Mesenchymal stem cell (in vitro differentiated cells and primary cell): Measurements from ENCODE around the gene GABBR2.

Experiments
- DNase-seq: peaks from one replicate; pipeline ENCODE4 v3.0.0-alpha.2; 2013
- H2AFZ ChIP-seq: one replicate; pipeline ENCODE4 v1.6.1; 2013; ENCODE audit warnings: low read depth, mild to moderate bottlenecking, control low read depth, inconsistent platforms, low read length, moderate library complexity
- H2AK5ac ChIP-seq: 2 replicates; pipeline ENCODE4 v1.6.1; 2013; ENCODE audit warnings: low read length, moderate library complexity, mild to moderate bottlenecking, inconsistent platforms; ENCODE audit not compliant: severe bottlenecking
- H2BK120ac ChIP-seq: one replicate; pipeline ENCODE4 v1.6.1; 2013; ENCODE audit warnings: low read depth, mild to moderate bottlenecking, inconsistent platforms, low read length, moderate library complexity
- H2BK12ac ChIP-seq, 2 experiments: one replicate each; pipeline ENCODE4 v1.6.1; 2013; ENCODE audit warnings: inconsistent platforms in 2 of 2, low read length in 2 of 2, mild to moderate bottlenecking in 2 of 2, moderate library complexity in 2 of 2, control low read depth in 1 of 2
- H2BK15ac ChIP-seq: one replicate; pipeline ENCODE4 v1.6.1; 2013; ENCODE audit warnings: mild to moderate bottlenecking, low read depth, inconsistent platforms; ENCODE audit not compliant: poor library complexity, severe bottlenecking
- H2BK5ac ChIP-seq: 2 replicates; pipeline ENCODE4 v1.6.1; 2013; ENCODE audit warnings: low read depth, mild to moderate bottlenecking, low read length, control low read depth, inconsistent platforms; ENCODE audit not compliant: poor library complexity, severe bottlenecking
- H3K14ac ChIP-seq, 2 experiments: one replicate each; pipeline ENCODE4 v1.6.1; 2013; ENCODE audit warnings: inconsistent platforms in 2 of 2, low read length in 2 of 2, control low read depth in 1 of 2, mild to moderate bottlenecking in 1 of 2, moderate library complexity in 1 of 2
- H3K18ac ChIP-seq, 2 experiments: one replicate each; pipeline ENCODE4 v1.6.1; 2013; ENCODE audit warnings: inconsistent platforms in 2 of 2, low read length in 2 of 2, control low read depth in 1 of 2, low read depth in 1 of 2, mild to moderate bottlenecking in 1 of 2
- H3K23ac ChIP-seq, 2 experiments: one replicate each; pipeline ENCODE4 v1.6.1; 2013; ENCODE audit warnings: inconsistent platforms in 2 of 2, low read length in 2 of 2, mild to moderate bottlenecking in 2 of 2, moderate library complexity in 2 of 2, control low read depth in 1 of 2
- H3K27ac ChIP-seq: 2 replicates; pipeline ENCODE4 v1.5.1; 2013; ENCODE audit warnings: mild to moderate bottlenecking, moderate library complexity, low read length, control low read depth, inconsistent platforms; ENCODE audit not compliant: poor library complexity, severe bottlenecking
- H3K27me3 ChIP-seq, 2 experiments: 2 replicates each; pipeline versions ENCODE4 v1.6.1 to v1.7.0; 2013; ENCODE audit warnings: low read length in 2 of 2, mild to moderate bottlenecking in 2 of 2, moderate library complexity in 2 of 2, control low read depth in 1 of 2, inconsistent platforms in 1 of 2; ENCODE audit not compliant: control insufficient read depth in 1 of 2, insufficient read depth in 1 of 2
- H3K36me3 ChIP-seq, 2 experiments: 2 replicates each; pipeline versions ENCODE4 v1.6.1 to v1.7.0; 2013; ENCODE audit warnings: low read length in 2 of 2, control low read depth in 1 of 2, inconsistent platforms in 1 of 2, low read depth in 1 of 2, mild to moderate bottlenecking in 1 of 2; ENCODE audit not compliant: insufficient read depth in 2 of 2, control insufficient read depth in 1 of 2
- H3K4ac ChIP-seq, 2 experiments: one replicate each; pipeline ENCODE4 v1.6.1; 2013; ENCODE audit warnings: inconsistent platforms in 2 of 2, low read length in 2 of 2, mild to moderate bottlenecking in 2 of 2, moderate library complexity in 2 of 2, control low read depth in 1 of 2, low read depth in 1 of 2
- H3K4me1 ChIP-seq: 2 replicates; pipeline ENCODE4 v1.6.1; 2013; ENCODE audit warnings: low read depth, low read length, control low read depth; ENCODE audit not compliant: control insufficient read depth, insufficient read depth
- H3K4me2 ChIP-seq: 2 replicates; pipeline ENCODE4 v1.6.1; 2013; ENCODE audit warnings: low read length, mild to moderate bottlenecking, inconsistent platforms; ENCODE audit not compliant: poor library complexity, severe bottlenecking
- H3K4me3 ChIP-seq, 2 experiments: 2 replicates each; pipeline versions ENCODE4 v1.5.1 to v1.7.0; 2013; ENCODE audit warnings: low read length in 2 of 2, mild to moderate bottlenecking in 2 of 2, control low read depth in 1 of 2, low read depth in 1 of 2; ENCODE audit not compliant: insufficient read depth in 1 of 2
- H3K79me1 ChIP-seq: replicated peaks from 2 replicates; pipeline ENCODE4 v1.6.1; 2013; ENCODE audit warnings: mild to moderate bottlenecking, control low read depth, low read length, inconsistent platforms; ENCODE audit not compliant: poor library complexity, severe bottlenecking
- H3K9ac ChIP-seq: 2 replicates; pipeline ENCODE4 v1.7.0; 2013; ENCODE audit warnings: mild to moderate bottlenecking, low read length, moderate library complexity
- H3K9me3 ChIP-seq: 2 replicates; pipeline ENCODE4 v1.7.0; 2013; ENCODE audit warnings: mild to moderate bottlenecking, low read length; ENCODE audit not compliant: control insufficient read depth
- H4K8ac ChIP-seq: one replicate; pipeline ENCODE4 v1.6.1; 2013; ENCODE audit warnings: inconsistent platforms, mild to moderate bottlenecking, low read length, moderate library complexity
- H4K91ac ChIP-seq: one replicate; pipeline ENCODE4 v1.6.1; 2013; ENCODE audit warnings: mild to moderate bottlenecking, low read length, inconsistent platforms
- WGBS: methylation state at CpG from one replicate; pipeline ENCODE4 v1.1.7; 2013; ENCODE audit warnings: mixed read lengths; 5-methylcytosine and 5-hydroxymethylcytosine counted together

Gene GABBR2

DNA sequence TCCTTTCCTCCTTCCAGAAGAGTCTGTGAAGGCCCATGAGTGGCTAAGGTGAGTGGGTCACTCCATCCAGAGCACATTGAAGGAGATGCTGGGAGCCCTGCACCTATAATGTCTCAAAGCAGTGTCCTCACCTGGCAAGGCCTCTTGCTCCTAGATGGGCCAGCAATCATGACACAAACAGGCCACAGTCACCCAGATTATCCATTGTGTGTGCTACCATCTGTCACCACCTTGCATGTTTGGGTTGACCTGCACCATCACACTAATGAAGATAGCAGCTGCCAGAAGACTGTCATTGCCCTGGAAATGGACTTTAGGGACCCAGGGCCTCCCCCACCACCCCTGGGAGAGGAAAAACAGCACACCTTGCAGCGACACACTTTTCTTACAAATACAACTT is 69.6 kb downstream of the GABBR2 start:
- no peak overlapping the region for H2AFZ ChIP-seq
- no peak overlapping the region for H3K4me2 ChIP-seq

DNA sequence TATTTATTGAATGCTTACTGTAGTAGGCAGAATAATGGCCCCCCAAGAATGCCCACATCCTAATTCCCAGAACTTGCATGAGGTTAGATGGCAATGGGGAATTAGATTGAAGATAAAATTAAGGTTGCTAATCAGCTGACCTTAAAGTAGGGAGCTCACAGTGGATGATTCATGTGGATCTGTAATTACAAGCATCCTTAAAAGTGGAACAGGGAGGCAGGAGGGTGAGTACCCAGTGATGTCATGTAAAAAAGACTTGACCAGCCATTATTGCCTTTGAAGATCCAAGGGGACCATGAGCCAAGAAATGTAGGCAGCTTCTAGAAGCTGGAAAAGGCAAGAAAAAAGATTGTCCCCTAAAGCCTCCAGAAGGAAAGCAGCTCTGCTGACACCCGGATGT is 71.4 kb downstream of the GABBR2 start:
- Histone ChIP-seq H4K8ac (no peak overlapping the region), H2AK5ac (no peak overlapping the region), H2BK120ac (no peak overlapping the region), H3K14ac (no peak overlapping the region), H3K4me1 (no peaks in the 10 kb centered on the region), H2AFZ (no peak overlapping the region), H3K36me3 (no peaks in the 10 kb centered on the region), H2BK12ac (no peak overlapping the region), H3K23ac (no peak overlapping the region), H4K91ac (no peak overlapping the region), H3K4me3 (no peak overlapping the region), H3K18ac (no peak overlapping the region), H3K4ac (no peak overlapping the region), H3K4me2 (no peak overlapping the region), H3K9me3 (no peaks in the 10 kb centered on the region), H3K27me3 (peaks cover 3 to 15% of the 10 kb centered on the region in 2 experiments), H2BK5ac (no peak overlapping the region), H2BK15ac (no peak overlapping the region), H3K9ac (no peak overlapping the region), H3K79me1 (no peaks in the 10 kb centered on the region), H3K27ac (no peak overlapping the region)
- 73% methylated on average over 1 of the region's 1 CpG for WGBS
- no peak for DNase-seq

More for the DNA sequence above, 69.6 kb downstream of the GABBR2 start:
- 39% methylated on average over 1 of the region's 1 CpG for WGBS
- Histone ChIP-seq H3K18ac (no peak overlapping the region), H2BK5ac (no peak overlapping the region), H4K8ac (no peak overlapping the region), H3K4ac (no peak overlapping the region), H2BK12ac (no peak overlapping the region), H2BK15ac (no peak overlapping the region), H3K9me3 (peaks cover 2% of the 10 kb centered on the region), H3K4me3 (no peak overlapping the region), H3K27me3 (peaks cover 13 to 30% of the 10 kb centered on the region in 2 experiments), H4K91ac (no peak overlapping the region), H3K9ac (no peak overlapping the region), H3K4me1 (no peaks in the 10 kb centered on the region), H3K36me3 (no peaks in the 10 kb centered on the region), H3K79me1 (no peaks in the 10 kb centered on the region), H3K14ac (no peak overlapping the region), H2BK120ac (no peak overlapping the region), H3K23ac (no peak overlapping the region), H2AK5ac (no peak overlapping the region), H3K27ac (no peak overlapping the region)
- DNase-seq = no peak

DNA sequence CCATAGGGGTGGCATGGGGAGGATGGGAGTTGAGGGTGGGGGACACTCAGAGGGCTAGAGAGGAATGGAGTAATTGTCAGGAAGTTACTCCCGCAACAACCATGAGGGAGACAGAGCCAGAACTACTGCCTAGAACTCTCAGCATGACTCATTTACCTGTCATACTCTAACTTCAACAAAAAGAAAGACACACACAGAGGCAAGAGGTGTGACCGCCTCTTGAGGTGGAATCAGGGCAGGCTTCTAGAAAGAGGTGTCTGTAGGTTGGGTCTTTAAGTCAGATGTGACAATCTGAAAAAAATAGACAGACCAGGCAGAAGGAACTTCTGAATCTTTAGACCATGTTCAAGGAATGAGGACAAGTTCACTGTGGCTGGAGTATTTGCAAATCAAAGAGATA is 73.4 kb downstream of the GABBR2 start:
- no peak overlapping the region for H2BK5ac ChIP-seq
- peaks cover 0 to 1% of the 10 kb centered on the region in 2 experiments for H3K27me3 ChIP-seq
- H2BK120ac ChIP-seq = no peak overlapping the region
- H3K36me3 ChIP-seq = no peaks in the 10 kb centered on the region
- DNase-seq = no peak
- H4K91ac ChIP-seq = no peak overlapping the region
- H3K27ac ChIP-seq = no peak overlapping the region
- no peak overlapping the region for H3K23ac ChIP-seq
- no peak overlapping the region for H3K14ac ChIP-seq
- H2BK15ac ChIP-seq = no peak overlapping the region
- H3K9me3 ChIP-seq = no peaks in the 10 kb centered on the region
- no peak overlapping the region for H3K4ac ChIP-seq
- no peak overlapping the region for H3K9ac ChIP-seq
- no peaks in the 10 kb centered on the region for H3K79me1 ChIP-seq
- H4K8ac ChIP-seq = no peak overlapping the region
- no peak overlapping the region for H2AFZ ChIP-seq
- H3K4me1 ChIP-seq = no peaks in the 10 kb centered on the region
- H3K4me3 ChIP-seq = no peak overlapping the region
- no peak overlapping the region for H2BK12ac ChIP-seq
- no peak overlapping the region for H3K4me2 ChIP-seq
- no peak overlapping the region for H3K18ac ChIP-seq
- WGBS = 98% methylated on average over 1 of the region's 2 CpGs
- H2AK5ac ChIP-seq = no peak overlapping the region

- no peak overlapping the region for H2BK5ac ChIP-seq
- H3K4me3 ChIP-seq = no peak overlapping the region
- H3K27ac ChIP-seq = no peak overlapping the region
- H3K9me3 ChIP-seq = no peaks in the 10 kb centered on the region
- no peaks in the 10 kb centered on the region for H3K79me1 ChIP-seq
- no peak overlapping the region for H2AFZ ChIP-seq
- H3K36me3 ChIP-seq = no peaks in the 10 kb centered on the region
- H2BK120ac ChIP-seq = no peak overlapping the region
- H4K8ac ChIP-seq = no peak overlapping the region
- H4K91ac ChIP-seq = no peak overlapping the region
- no peaks in the 10 kb centered on the region for H3K4me1 ChIP-seq
- no peak overlapping the region for H3K4ac ChIP-seq
- 86% methylated on average over 7 of the region's 7 CpGs for WGBS
- H3K14ac ChIP-seq = no peak overlapping the region
- H3K18ac ChIP-seq = no peak overlapping the region
- H3K9ac ChIP-seq = no peak overlapping the region
- no peaks in the 10 kb centered on the region for H3K27me3 ChIP-seq
- no peak overlapping the region for H3K23ac ChIP-seq
- no peak for DNase-seq
- H2BK15ac ChIP-seq = no peak overlapping the region
- no peak overlapping the region for H2BK12ac ChIP-seq
- no peak overlapping the region for H3K4me2 ChIP-seq
- no peak overlapping the region for H2AK5ac ChIP-seq
Measured at GRCh38 chr9:98634685-98635336, 73.9 kb downstream of the GABBR2 start.
